GM18505 (cell line): ENCODE results near the gene SFR1.

Source experiments
- ATAC-seq: cut with Tn5 transposase; IDR thresholded peaks from one replicate; pipeline ENCODE4 v1.9.1; 2021; ENCODE audit not compliant: unreplicated experiment
- POLR2A ChIP-seq: IDR thresholded peaks from 4 replicates; pipeline ENCODE4 v1.6.1; 2011; ENCODE audit warnings: borderline replicate concordance; ENCODE audit not compliant: insufficient read depth, insufficient read length; ENCODE audit errors: extremely low read depth

SFR1 gene

GRCh38 chr10:104120512-104120902 lies 1.5 kb upstream of the SFR1 start:
- no peak for TF ChIP-seq POLR2A
- ATAC-seq, result no peak

- TF ChIP-seq POLR2A, result no peak
- ATAC-seq, result no peak
Measured at GRCh38 chr10:104120903-104121484, 977 bp upstream of the SFR1 start.

- no peak for TF ChIP-seq POLR2A
- peak; percentile 1 for ATAC-seq
Measured at GRCh38 chr10:104122225-104123107, 495 bp downstream of the SFR1 start.

- no peak for TF ChIP-seq POLR2A
Measured at GRCh38 chr10:104123397-104123796, 1.4 kb downstream of the SFR1 start.

GRCh38 chr10:104127411-104127810 lies 5.4 kb downstream of the SFR1 start:
- TF ChIP-seq POLR2A, result no peak
- ATAC-seq, result no peak

More at GRCh38 chr10:104123397-104123796, 1.4 kb downstream of the SFR1 start:
- no peak for ATAC-seq

- ATAC-seq, result no peak
- TF ChIP-seq POLR2A, result no peak
Measured at GRCh38 chr10:104128214-104128613, 6.2 kb downstream of the SFR1 start.

- no peak for TF ChIP-seq POLR2A
- no peak for ATAC-seq
Measured at GRCh38 chr10:104130041-104130440, 8.1 kb downstream of the SFR1 start.

GRCh38 chr10:104138131-104138530 lies 16.2 kb downstream of the SFR1 start:
- ATAC-seq, result no peak
- no peak for TF ChIP-seq POLR2A

GRCh38 chr10:104139221-104139620 lies 17.2 kb downstream of the SFR1 start:
- no peak for ATAC-seq

GRCh38 chr10:104142081-104142480 lies 20.1 kb downstream of the SFR1 start:
- no peak for TF ChIP-seq POLR2A
- ATAC-seq, result no peak

More at GRCh38 chr10:104139221-104139620, 17.2 kb downstream of the SFR1 start:
- TF ChIP-seq POLR2A, result no peak

GRCh38 chr10:104143829-104144228 lies 21.9 kb downstream of the SFR1 start:
- ATAC-seq, result no peak

GRCh38 chr10:104144931-104145330 lies 23.0 kb downstream of the SFR1 start:
- no peak for ATAC-seq
- no peak for TF ChIP-seq POLR2A

More at GRCh38 chr10:104143829-104144228, 21.9 kb downstream of the SFR1 start:
- TF ChIP-seq POLR2A, result no peak

GRCh38 chr10:104146882-104147281 lies 24.9 kb downstream of the SFR1 start:
- no peak for ATAC-seq
- no peak for TF ChIP-seq POLR2A

GRCh38 chr10:104150139-104150538 lies 28.2 kb downstream of the SFR1 start:
- no peak for ATAC-seq
- TF ChIP-seq POLR2A, result no peak
